ENCODE measurements around the gene DIP2B.

DIP2B gene

GRCh38 chr12:50579757-50580267, 75.0 kb downstream of the DIP2B start:
- DNase-seq, result no peak

- no peak for DNase-seq
These were observed 75.7 kb downstream of the DIP2B start for GRCh38 chr12:50580436-50580835.

- no peak for DNase-seq
These were observed 76.7 kb downstream of the DIP2B start for GRCh38 chr12:50581226-50582184.

- DNase-seq, result no peak
These were observed 79.3 kb downstream of the DIP2B start for GRCh38 chr12:50584135-50584534.

GRCh38 chr12:50589650-50590435, 85.1 kb downstream of the DIP2B start:
- DNase-seq, result no peak

- no peak for DNase-seq
These were observed 86.1 kb downstream of the DIP2B start for GRCh38 chr12:50590869-50591268.

- no peak for DNase-seq
These were observed 90.9 kb downstream of the DIP2B start for GRCh38 chr12:50595667-50596066.

GRCh38 chr12:50597200-50598195, 92.7 kb downstream of the DIP2B start:
- peak; percentile 25 for DNase-seq

GRCh38 chr12:50598321-50598862, 93.6 kb downstream of the DIP2B start:
- DNase-seq, result no peak

- DNase-seq, result no peak
These were observed 94.7 kb downstream of the DIP2B start for GRCh38 chr12:50599366-50600095.

GRCh38 chr12:50600364-50600763, 95.6 kb downstream of the DIP2B start:
- no peak for DNase-seq

- no peak for DNase-seq
These were observed 99.2 kb downstream of the DIP2B start for GRCh38 chr12:50603817-50604639.

- no peak for DNase-seq
These were observed 99.8 kb downstream of the DIP2B start for GRCh38 chr12:50604640-50604920.

- no peak for DNase-seq
These were observed 102.0 kb downstream of the DIP2B start for GRCh38 chr12:50606675-50607375.

- DNase-seq, result no peak
These were observed 104.6 kb downstream of the DIP2B start for GRCh38 chr12:50609292-50609874.

- DNase-seq, result no peak
These were observed 105.4 kb downstream of the DIP2B start for GRCh38 chr12:50610171-50610570.

- DNase-seq, result no peak
These were observed 106.4 kb downstream of the DIP2B start for GRCh38 chr12:50611021-50611744.

- DNase-seq, result no peak
These were observed 108.1 kb downstream of the DIP2B start for GRCh38 chr12:50612882-50613281.

- no peak for DNase-seq
These were observed 108.7 kb downstream of the DIP2B start for GRCh38 chr12:50613463-50613862.
